IMR-90 (cell line): Measurements from ENCODE around the gene DYNLT2. TPM values are rescaled to one million over a fixed set of nuclear protein-coding genes. Genes with fewer than 3 reads are reported as not detected.

Experiments
- ATAC-seq: fragments of 200-7000 bp; cut with Tn5 transposase; 2 replicates; pipeline ENCODE4 v1.9.1; 2020; ENCODE audit warnings: low read depth, mild to moderate bottlenecking, moderate library complexity
- BruUV-seq: library from RNA; stranded (reverse); fragments of 400-500 nt; replicated peaks from 2 replicates; lab custom pipeline; 2021; lab: Mats Ljungman, UMichigan
- CTCF ChIA-PET: fragments of 300-600 bp; formaldehyde crosslinking; extraction: SDS; loops from one replicate; lab custom pipeline; 2021; ENCODE audit warnings: antibody characterized with exemption; lab: Yijun Ruan, JAX
- POLR2A ChIA-PET: fragments of 300-600 bp; sonication (Branson Sonifier 250); formaldehyde crosslinking; loops from one replicate; lab custom pipeline; 2022; ENCODE audit warnings: antibody characterized with exemption; ENCODE audit not compliant: unreplicated experiment; lab: Charles Lee
- DNase-seq: peaks from one replicate; pipeline ENCODE4 v3.0.0; 2013
- H2AFZ ChIP-seq: replicated peaks from 2 replicates; pipeline ENCODE3; 2013; ENCODE audit warnings: low read length, mild to moderate bottlenecking; ENCODE audit not compliant: poor library complexity
- H2AK5ac ChIP-seq: 2 replicates; pipeline ENCODE4 v1.6.1; 2013; ENCODE audit warnings: low read depth, low read length, inconsistent platforms
- H2AK9ac ChIP-seq: replicated peaks from 2 replicates; pipeline ENCODE3; 2013; ENCODE audit warnings: mild to moderate bottlenecking, low read depth, low read length, moderate library complexity; ENCODE audit not compliant: poor library complexity
- H2BK120ac ChIP-seq: 2 replicates; pipeline ENCODE4 v1.6.1; 2013; ENCODE audit warnings: low read depth, low read length, inconsistent platforms
- H2BK15ac ChIP-seq: 3 replicates; pipeline ENCODE4 v1.6.1; 2013; ENCODE audit warnings: low read depth, low read length, inconsistent platforms
- H2BK20ac ChIP-seq: 2 replicates; pipeline ENCODE4 v1.6.1; 2013; ENCODE audit warnings: low read depth, mild to moderate bottlenecking, inconsistent platforms, low read length, moderate library complexity
- H2BK5ac ChIP-seq: 2 replicates; pipeline ENCODE4 v1.6.1; 2013; ENCODE audit warnings: mild to moderate bottlenecking, low read depth, low read length, inconsistent platforms; ENCODE audit not compliant: poor library complexity, severe bottlenecking
- H3K14ac ChIP-seq: replicated peaks from 2 replicates; pipeline ENCODE4 v1.6.1; 2013; ENCODE audit warnings: low read depth, low read length, inconsistent platforms
- H3K18ac ChIP-seq: 2 replicates; pipeline ENCODE4 v1.6.1; 2013; ENCODE audit warnings: low read depth, low read length, control low read depth
- H3K23ac ChIP-seq: 2 replicates; pipeline ENCODE4 v1.6.1; 2013; ENCODE audit warnings: low read depth, low read length, inconsistent platforms
- H3K27ac ChIP-seq: 2 replicates; pipeline ENCODE4 v1.5.1; 2013; ENCODE audit warnings: mild to moderate bottlenecking, control low read depth, low read length; ENCODE audit not compliant: insufficient read depth
- H3K27me3 ChIP-seq: 2 replicates; pipeline ENCODE4 v1.6.1; 2013; ENCODE audit warnings: low read length; ENCODE audit not compliant: control insufficient read depth, insufficient read depth
- H3K36me3 ChIP-seq: 2 replicates; pipeline ENCODE4 v1.6.1; 2013; ENCODE audit warnings: low read length, mixed read lengths; ENCODE audit not compliant: control insufficient read depth, insufficient read depth
- H3K4ac ChIP-seq: 2 replicates; pipeline ENCODE4 v1.6.1; 2013; ENCODE audit warnings: low read depth, low read length, inconsistent platforms
- H3K4me1 ChIP-seq: 2 replicates; pipeline ENCODE4 v1.6.1; 2013; ENCODE audit warnings: low read length, mixed read lengths; ENCODE audit not compliant: control insufficient read depth, insufficient read depth
- H3K4me2 ChIP-seq: 2 replicates; pipeline ENCODE4 v1.6.1; 2013; ENCODE audit warnings: low read depth, mild to moderate bottlenecking, control low read depth, low read length, moderate library complexity
- H3K4me3 ChIP-seq: 2 replicates; pipeline ENCODE4 v1.5.1; 2013; ENCODE audit warnings: low read depth, mild to moderate bottlenecking, control low read depth, low read length, moderate library complexity; ENCODE audit not compliant: insufficient read depth
- H3K56ac ChIP-seq: 2 replicates; pipeline ENCODE4 v1.6.1; 2013; ENCODE audit warnings: low read length, inconsistent platforms; ENCODE audit not compliant: insufficient read depth; ENCODE audit errors: extremely low read depth
- H3K79me1 ChIP-seq, 2 experiments: 2 replicates each; pipeline ENCODE4 v1.6.1; 2013; ENCODE audit warnings: low read length in 2 of 2, inconsistent platforms in 1 of 2, low read depth in 1 of 2
- H3K9ac ChIP-seq: 2 replicates; pipeline ENCODE4 v1.6.1; 2013; ENCODE audit warnings: low read depth, low read length, control low read depth
- H3K9me1 ChIP-seq: 2 replicates; pipeline ENCODE4 v1.6.1; 2013; ENCODE audit warnings: low read length, inconsistent platforms; ENCODE audit not compliant: insufficient read depth
- H3K9me3 ChIP-seq: 2 replicates; pipeline ENCODE4 v1.6.1; 2013; ENCODE audit warnings: low read length; ENCODE audit not compliant: control insufficient read depth, insufficient read depth
- H4K20me1 ChIP-seq: 2 replicates; pipeline ENCODE4 v1.6.1; 2013; ENCODE audit warnings: low read length, inconsistent platforms; ENCODE audit not compliant: insufficient read depth
- H4K5ac ChIP-seq: 2 replicates; pipeline ENCODE4 v1.6.1; 2013; ENCODE audit warnings: mild to moderate bottlenecking, low read depth, low read length, control low read depth
- H4K8ac ChIP-seq, 2 experiments: 2 replicates each; pipeline ENCODE4 v1.6.1; 2013; ENCODE audit warnings: low read depth in 2 of 2, low read length in 2 of 2, control low read depth in 1 of 2, inconsistent platforms in 1 of 2
- H4K91ac ChIP-seq: 2 replicates; pipeline ENCODE4 v1.6.1; 2013; ENCODE audit warnings: low read depth, low read length, inconsistent platforms; ENCODE audit not compliant: insufficient read depth
- BHLHE40 ChIP-seq: fragments of 150-350 bp; IDR thresholded peaks from 2 replicates; pipeline ENCODE4 v1.6.1; 2016; ENCODE audit warnings: mild to moderate bottlenecking, low read depth, low read length
- WGBS, 2 experiments: methylation state at CpG; one replicate each; pipeline versions ENCODE4 v1.1.5 to v1.1.7; 2013; ENCODE audit warnings: missing lambda C conversion rate in 2 of 2; ENCODE audit not compliant: insufficient read length in 1 of 2; ENCODE audit errors: extremely low coverage in 2 of 2; 5-methylcytosine and 5-hydroxymethylcytosine counted together
- dilution Hi-C: fragments of 300-500 bp; cut with HindIII; formaldehyde crosslinking; loops from one replicate; pipeline ENCODE4 v1.14.3; 2018; ENCODE audit warnings: low sequenced_read_pairs; ENCODE audit not compliant: unreplicated experiment
- in situ Hi-C: fragments of 300-500 bp; cut with MboI; formaldehyde crosslinking; loops from 3 replicates; pipeline ENCODE4 v1.14.3; 2019; ENCODE audit warnings: low sequenced_read_pairs, inconsistent platforms, mixed read lengths
- intact Hi-C: fragments of 100-400 bp; cut with micrococcal nuclease; formaldehyde crosslinking; loops from 2 replicates; pipeline ENCODE4 v1.10.0; 2022
- polyA plus RNA-seq, 3 experiments: library from polyadenylated mRNA; depleted of rRNA; stranded (reverse); fragments of >200 nt; gene quantifications; 2 replicates each; pipeline ENCODE4 v1.2.3, GENCODE V29; 2012; ENCODE audit warnings: low replicate concordance in 1 of 3
- total RNA-seq: library from RNA; depleted of rRNA; stranded (reverse); fragments of >200 nt; gene quantifications from 2 replicates; pipeline ENCODE4 v1.2.3, GENCODE V29; 2012
- TF ChIP-seq, protein P1 (sequence below): fragments of 150-350 bp; IDR thresholded peaks from 2 replicates; pipeline ENCODE4 v1.6.1; 2017; ENCODE audit warnings: mild to moderate bottlenecking, antibody characterized with exemption, low read length, low read depth

The DYNLT2 gene
- total and polyA plus RNA-seq, 2 of the 4 experiments (the other 2 are of a cell fraction): 0.36 to 0.44 TPM

DNA sequence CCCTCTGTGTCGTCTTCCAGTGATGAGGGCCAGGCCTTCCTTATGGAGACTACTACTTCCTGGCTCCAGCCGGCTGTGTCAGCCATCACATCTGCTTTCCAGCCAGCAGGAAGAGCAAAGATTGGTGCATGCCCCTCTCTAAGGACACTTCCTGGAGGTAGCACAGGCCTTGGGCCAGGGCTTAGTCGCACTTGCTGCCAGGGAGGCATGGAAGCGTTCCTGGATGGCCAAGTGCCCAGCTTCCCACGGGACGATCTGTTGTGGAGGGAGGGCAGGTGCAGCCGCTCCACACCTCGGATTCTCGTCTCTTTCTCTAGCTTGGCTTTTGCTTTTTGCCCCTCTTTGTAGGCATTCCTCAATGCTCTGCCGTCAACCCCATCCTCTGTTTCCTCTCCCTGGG is 11.9 kb upstream of the DYNLT2 start:
- Histone ChIP-seq H3K27me3 (no peaks in the 10 kb centered on the region), H4K8ac (no peak overlapping the region), H3K56ac (no peak overlapping the region), H3K4me2 (no peak overlapping the region), H3K79me1 (peaks cover 3 to 7% of the 10 kb centered on the region in 2 experiments; a peak in 2 of 4 replicates), H2BK15ac (no peak overlapping the region), H2AK5ac (no peak overlapping the region), H4K20me1 (no peaks in the 10 kb centered on the region), H2AK9ac (no peak overlapping the region), H3K9me3 (no peaks in the 10 kb centered on the region), H3K4me3 (no peak overlapping the region), H3K9ac (no peak overlapping the region), H3K4me1 (peaks cover 19% of the 10 kb centered on the region), H3K14ac (no peak overlapping the region), H3K27ac (no peak overlapping the region), H3K36me3 (peaks cover 44% of the 10 kb centered on the region), H4K5ac (peak overlapping the region; percentile 20; the same call in 1 of the 2 replicates), H3K23ac (no peak overlapping the region), H4K91ac (peak overlapping the region; percentile 7; the same call in 1 of the 2 replicates), H2BK120ac (no peak overlapping the region), H2BK20ac (no peak overlapping the region), H3K9me1 (peaks cover 8% of the 10 kb centered on the region), H3K18ac (no peak overlapping the region; the same call in 1 of the 2 replicates), H2AFZ (no peak overlapping the region), H3K4ac (no peak overlapping the region), H2BK5ac (no peak overlapping the region)
- 75% methylated on average over 4 of the region's 10 CpGs; no CpG with 5 or more reads in 1 of the 2 experiments for WGBS, 2 experiments
- ChIA-PET POLR2A (no interaction called here), CTCF (interaction anchor here (0.9 kb wide), 1 partner anchor 11 kb away, joined by 3 read pairs; the partner anchor contains the start of gene ERMARD)
- no TSS peak for BruUV-seq
- TF ChIP-seq BHLHE40: no peak
- TF ChIP-seq, protein P1, sequence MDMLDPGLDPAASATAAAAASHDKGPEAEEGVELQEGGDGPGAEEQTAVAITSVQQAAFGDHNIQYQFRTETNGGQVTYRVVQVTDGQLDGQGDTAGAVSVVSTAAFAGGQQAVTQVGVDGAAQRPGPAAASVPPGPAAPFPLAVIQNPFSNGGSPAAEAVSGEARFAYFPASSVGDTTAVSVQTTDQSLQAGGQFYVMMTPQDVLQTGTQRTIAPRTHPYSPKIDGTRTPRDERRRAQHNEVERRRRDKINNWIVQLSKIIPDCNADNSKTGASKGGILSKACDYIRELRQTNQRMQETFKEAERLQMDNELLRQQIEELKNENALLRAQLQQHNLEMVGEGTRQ: no peak
- no peak for ATAC-seq
- dilution Hi-C loops (no loop called here), intact Hi-C loops (no loop called here), in situ Hi-C loops (no loop called here)
- no peak for DNase-seq
